GM06990 (cell line): ENCODE results near the gene GALNT13.

ENCODE experiments used
- DNase-seq: peaks from one replicate; pipeline ENCODE4 v3.0.0-alpha.2; 2011; ENCODE audit not compliant: insufficient read length; ENCODE audit errors: extremely low read depth
- H3K27me3 ChIP-seq: replicated peaks from 2 replicates; pipeline ENCODE4 v1.6.0; 2011; ENCODE audit warnings: low read length; ENCODE audit not compliant: control insufficient read depth, insufficient read depth
- H3K36me3 ChIP-seq: 2 replicates; pipeline ENCODE4 v1.5.1; 2011; ENCODE audit warnings: low read length; ENCODE audit not compliant: control insufficient read depth, insufficient read depth
- H3K4me3 ChIP-seq: replicated peaks from 2 replicates; pipeline ENCODE4 v1.5.1; 2011; ENCODE audit warnings: low read depth, mild to moderate bottlenecking, control low read depth, low read length
- CTCF ChIP-seq: IDR thresholded peaks from 2 replicates; pipeline ENCODE4 v1.5.1; 2011; ENCODE audit warnings: low read length, control low read depth, mild to moderate bottlenecking, inconsistent platforms; ENCODE audit not compliant: insufficient read depth, poor library complexity, severe bottlenecking

GALNT13 gene

GRCh38 chr2:154497019-154497418 is 625.3 kb downstream of the GALNT13 start:
- Histone ChIP-seq H3K4me3 (no peak overlapping the region), H3K36me3 (no peaks in the 10 kb centered on the region), H3K27me3 (no peaks in the 10 kb centered on the region)
- no peak for TF ChIP-seq CTCF
- no peak for DNase-seq
